Transverse colon (tissue), 4 donors: ENCODE measurements around the gene CAB39L. TPM values are rescaled to one million over a fixed set of nuclear protein-coding genes. Genes with fewer than 3 reads are reported as not detected.

ENCODE experiments used
- DNase-seq: peaks from one replicate; pipeline ENCODE4 v3.0.0-alpha.2; 2019
- H3K27ac ChIP-seq, 4 donors: fragments of 200-600 bp; sonication (generic); 2 replicates each; pipeline ENCODE4 v1.5.1; 2016 to 2018; ENCODE audit warnings: inconsistent platforms in 4 of 4
- H3K27me3 ChIP-seq: fragments of 200-600 bp; sonication (generic); 2 replicates; pipeline ENCODE4 v1.5.1; 2017; ENCODE audit warnings: inconsistent platforms
- H3K36me3 ChIP-seq, 4 donors: fragments of 200-600 bp; sonication (generic); 2 replicates each; pipeline ENCODE4 v1.5.1; 2017 to 2019; ENCODE audit warnings: inconsistent platforms in 4 of 4
- H3K4me1 ChIP-seq, 4 donors: fragments of 200-600 bp; sonication (generic); 2 replicates each; pipeline ENCODE4 v1.5.1; 2017 to 2020; ENCODE audit warnings: inconsistent platforms in 4 of 4
- H3K4me3 ChIP-seq, 4 donors: fragments of 200-600 bp; sonication (generic); 1 replicate in 1 of 4; 2 replicates in 3 of 4; pipeline versions ENCODE4 v1.5.1 to v1.6.1; 2017 to 2019; ENCODE audit warnings: inconsistent platforms in 4 of 4
- H3K9me3 ChIP-seq, 2 donors: fragments of 200-600 bp; sonication (generic); 2 replicates each; pipeline ENCODE4 v1.5.1; 2017 to 2019; ENCODE audit warnings: inconsistent platforms in 2 of 2
- EP300 ChIP-seq: sonication (generic); formaldehyde crosslinking; IDR thresholded peaks from one replicate; pipeline ENCODE4 v1.6.1; 2017; ENCODE audit warnings: antibody characterized with exemption, low read depth
- POLR2A ChIP-seq: fragments of 450-650 bp; IDR thresholded peaks from one replicate; pipeline ENCODE4 v1.6.1; 2016; ENCODE audit warnings: antibody characterized with exemption, mild to moderate bottlenecking, moderate library complexity
- POLR2AphosphoS5 ChIP-seq, 3 donors: sonication (generic); formaldehyde crosslinking; IDR thresholded peaks; one replicate each; pipeline ENCODE4 v1.6.1; 2016; ENCODE audit warnings: antibody characterized with exemption in 3 of 3
- WGBS, 2 donors: methylation state at CpG; one replicate each; pipeline ENCODE4 v1.1.5; 2018; ENCODE audit warnings: low coverage in 1 of 2; 5-methylcytosine and 5-hydroxymethylcytosine counted together
- in situ Hi-C, 4 donors: fragments of 200-750 bp; cut with MboI; loops; one replicate each; pipeline versions ENCODE4 v1.15.0 to v1.15.1; 2017; ENCODE audit warnings: low sequenced_read_pairs in 3 of 4, low pct_ligation_motif_present in 1 of 4, low pct_unique_long_range_greater_than_20kb in 1 of 4
- intact Hi-C: fragments of 100-400 bp; cut with DNase I; formaldehyde crosslinking; loops from one replicate; pipeline ENCODE4 v1.15.1; 2023; ENCODE audit warnings: low total_unique reads
- total RNA-seq, 4 donors: library from RNA; depleted of rRNA; stranded (reverse); fragments of >200 nt; gene quantifications; one replicate each; pipeline ENCODE4 v1.1.0, GENCODE V29; 2016
- TF ChIP-seq, protein P1 (sequence below), 5 experiments: fragments of 200-600 bp in 3 of 5; fragments of 450-650 bp in 2 of 5; sonication (generic) in 3 of 5; IDR thresholded peaks; 1 replicate in 2 of 5; 2 replicates in 3 of 5; pipeline ENCODE4 v1.5.1; 2016 to 2017; ENCODE audit warnings: antibody characterized with exemption in 5 of 5, inconsistent platforms in 3 of 5, mild to moderate bottlenecking in 2 of 5, moderate library complexity in 1 of 5

Gene CAB39L
- total RNA-seq, 4 donors from 2014 or later = 23.5 to 36.7 (median 25.4) TPM

- no peaks in the 10 kb centered on the region for H3K36me3 ChIP-seq
- DNase-seq = no peak
- H3K9me3 ChIP-seq = no peaks in the 10 kb centered on the region
- in situ Hi-C loops = loop anchor here (5.0 to 25.0 kb wide), 5 partner anchors 132 to 304 kb away; partner anchors contain the start of genes CAB39L (in 1 of the 4) and SETDB2 (in 1 of the 4)
- TF ChIP-seq EP300 (no peak), POLR2AphosphoS5 (IDR thresholded peaks at IDR 0.05) (no peak), POLR2A (no peak)
- TF ChIP-seq, protein P1, sequence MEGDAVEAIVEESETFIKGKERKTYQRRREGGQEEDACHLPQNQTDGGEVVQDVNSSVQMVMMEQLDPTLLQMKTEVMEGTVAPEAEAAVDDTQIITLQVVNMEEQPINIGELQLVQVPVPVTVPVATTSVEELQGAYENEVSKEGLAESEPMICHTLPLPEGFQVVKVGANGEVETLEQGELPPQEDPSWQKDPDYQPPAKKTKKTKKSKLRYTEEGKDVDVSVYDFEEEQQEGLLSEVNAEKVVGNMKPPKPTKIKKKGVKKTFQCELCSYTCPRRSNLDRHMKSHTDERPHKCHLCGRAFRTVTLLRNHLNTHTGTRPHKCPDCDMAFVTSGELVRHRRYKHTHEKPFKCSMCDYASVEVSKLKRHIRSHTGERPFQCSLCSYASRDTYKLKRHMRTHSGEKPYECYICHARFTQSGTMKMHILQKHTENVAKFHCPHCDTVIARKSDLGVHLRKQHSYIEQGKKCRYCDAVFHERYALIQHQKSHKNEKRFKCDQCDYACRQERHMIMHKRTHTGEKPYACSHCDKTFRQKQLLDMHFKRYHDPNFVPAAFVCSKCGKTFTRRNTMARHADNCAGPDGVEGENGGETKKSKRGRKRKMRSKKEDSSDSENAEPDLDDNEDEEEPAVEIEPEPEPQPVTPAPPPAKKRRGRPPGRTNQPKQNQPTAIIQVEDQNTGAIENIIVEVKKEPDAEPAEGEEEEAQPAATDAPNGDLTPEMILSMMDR (IDR thresholded peaks at IDR 0.05) = no peak
- H3K27me3 ChIP-seq = no peaks in the 10 kb centered on the region
- WGBS, 2 donors = 90% methylated on average over 9 of the region's 9 CpGs; no CpG with 5 or more reads in 1 of the 2 donors
- intact Hi-C loops = loop anchor here (1.0 to 10.0 kb wide), 2 partner anchors 134 to 302 kb away; no protein-coding TSS in a partner anchor
- peaks cover 4 to 16% (median 9%) of the 10 kb centered on the region in 4 donors for H3K4me1 ChIP-seq
- no peak overlapping the region for H3K27ac ChIP-seq
- no peak overlapping the region for H3K4me3 ChIP-seq
These were observed 141.0 kb downstream of the CAB39L start for GRCh38 chr13:49302817-49303216.

DNA sequence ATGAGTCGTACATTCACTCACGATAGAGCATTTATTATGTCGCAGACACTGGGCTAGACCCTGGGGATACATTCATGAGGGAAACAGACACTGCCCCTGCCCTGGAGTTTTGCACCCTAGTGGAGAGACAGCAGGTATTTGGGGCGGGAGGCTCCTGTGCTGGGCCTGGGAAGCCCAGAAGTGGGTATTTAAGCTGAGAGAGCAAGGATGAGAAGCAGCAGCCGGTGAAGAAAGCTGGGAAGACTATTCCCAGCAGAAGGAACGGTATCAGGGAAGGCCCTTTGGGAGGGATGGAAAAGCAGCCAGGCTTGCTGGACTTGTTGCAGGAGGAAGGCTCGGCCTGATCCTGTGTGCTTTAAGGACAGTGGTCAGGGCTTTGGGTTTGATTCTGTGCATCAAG is 141.6 kb downstream of the CAB39L start:
- DNase-seq = no peak
- intact Hi-C loops (loop anchor here (1.0 to 10.0 kb wide), 2 partner anchors 135 to 303 kb away; no protein-coding TSS in a partner anchor), in situ Hi-C loops (loop anchor here (5.0 to 25.0 kb wide), 5 partner anchors 133 to 305 kb away; partner anchors contain the start of genes CAB39L (in 1 of the 4) and SETDB2 (in 1 of the 4))
- Histone ChIP-seq H3K27me3 (no peaks in the 10 kb centered on the region), H3K27ac (no peak overlapping the region), H3K9me3 (no peaks in the 10 kb centered on the region), H3K4me3 (no peak overlapping the region), H3K36me3 (no peaks in the 10 kb centered on the region), H3K4me1 (peaks cover 4 to 10% (median 7%) of the 10 kb centered on the region in 4 donors)
- WGBS, 2 donors = 86 to 87% methylated on average over 6 to 7 of the region's 7 CpGs
- no peak for TF ChIP-seq POLR2A
- no peak for TF ChIP-seq EP300

DNA sequence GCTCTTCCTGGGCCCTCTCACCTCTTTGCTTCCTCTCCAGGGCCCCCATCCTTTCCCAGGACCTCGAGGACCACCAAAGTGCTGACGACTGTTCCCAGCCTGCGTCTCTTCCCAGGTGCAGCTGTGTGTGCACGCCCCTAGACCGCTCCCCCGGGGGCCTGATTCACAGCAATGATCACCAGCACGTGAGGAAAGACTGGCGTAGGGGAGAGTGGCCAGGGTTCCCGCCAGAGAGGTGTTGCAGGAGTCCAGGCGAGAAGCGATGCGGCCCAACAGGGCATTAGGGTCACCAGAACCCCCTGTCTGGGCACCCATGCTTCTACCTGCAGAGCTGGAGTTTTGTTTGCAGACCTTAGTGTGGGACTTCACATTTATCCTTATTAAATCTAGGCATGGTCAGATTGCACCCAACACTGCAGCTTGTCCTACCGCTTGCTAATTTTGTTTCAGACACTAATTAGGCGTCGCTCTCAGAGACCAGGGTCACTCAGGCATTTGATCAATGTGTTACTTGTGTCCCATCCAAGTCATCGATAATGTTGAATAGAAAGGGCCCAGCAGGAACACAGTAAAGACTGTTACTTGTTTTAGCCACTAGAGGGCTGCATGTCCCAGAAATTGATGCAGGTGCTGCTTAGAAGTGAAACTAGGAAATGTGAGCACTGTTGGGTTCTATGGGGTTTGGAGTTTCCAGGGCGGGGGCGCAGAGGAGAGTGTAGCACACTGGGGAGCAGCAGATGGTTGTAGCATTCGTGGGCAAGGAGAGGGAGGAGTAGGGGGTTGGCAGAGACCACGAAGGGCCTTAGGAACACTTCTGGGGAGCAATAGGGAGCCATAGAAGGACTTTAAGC is 142.9 kb downstream of the CAB39L start:
- 5 to 44% methylated on average over 8 to 20 of the region's 20 CpGs for WGBS, 2 donors
- in situ Hi-C loops = loop anchor here (5.0 to 25.0 kb wide), 5 partner anchors 134 to 306 kb away; partner anchors contain the start of genes CAB39L (in 1 of the 4) and SETDB2 (in 1 of the 4)
- peak overlapping the region in 3 of 4 donors; percentile 29 to 59 (median 53) for H3K27ac ChIP-seq

DNA sequence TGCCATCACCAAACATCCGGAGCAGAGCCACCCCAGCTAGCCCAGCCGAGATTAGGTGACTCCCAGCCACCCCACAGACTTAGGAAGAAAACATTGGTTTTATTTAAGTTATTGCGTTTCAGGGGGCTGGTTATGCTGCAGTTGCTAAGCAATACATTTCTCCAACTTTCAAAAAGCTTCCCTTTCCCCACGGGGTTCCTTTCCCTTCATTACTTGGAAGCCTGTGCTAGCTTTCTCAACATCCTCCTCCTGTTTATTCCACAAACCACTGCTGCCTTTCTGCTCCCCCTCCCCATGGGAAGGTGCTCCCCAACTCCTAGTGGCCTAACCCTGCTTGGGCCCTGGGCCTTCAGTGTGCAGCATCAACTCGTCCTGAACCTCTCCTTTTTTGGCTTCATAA is 143.6 kb downstream of the CAB39L start:
- Histone ChIP-seq H3K4me1 (peaks cover 4 to 6% (median 5%) of the 10 kb centered on the region in 4 donors), H3K9me3 (no peaks in the 10 kb centered on the region), H3K27ac (peak overlapping the region in 1 of 4 donors; percentile 10), H3K36me3 (no peaks in the 10 kb centered on the region), H3K4me3 (no peak overlapping the region), H3K27me3 (no peaks in the 10 kb centered on the region)
- in situ Hi-C loops = loop anchor here (5.0 to 25.0 kb wide), 5 partner anchors 135 to 307 kb away; partner anchors contain the start of genes CAB39L (in 1 of the 4) and SETDB2 (in 1 of the 4)
- TF ChIP-seq POLR2AphosphoS5 (IDR thresholded peaks at IDR 0.05) (no peak), EP300 (no peak), POLR2A (no peak)
- TF ChIP-seq, protein P1 (IDR thresholded peaks at IDR 0.05) = no peak
- 58 to 74% methylated on average over 3 to 5 of the region's 5 CpGs for WGBS, 2 donors
- DNase-seq = no peak
- intact Hi-C loops = loop anchor here (10.0 kb wide), 1 partner anchor 305 kb away; no protein-coding TSS in a partner anchor

More for the DNA sequence above, 142.9 kb downstream of the CAB39L start:
- Histone ChIP-seq H3K9me3 (no peaks in the 10 kb centered on the region), H3K27me3 (no peaks in the 10 kb centered on the region), H3K4me3 (peak overlapping the region in 3 of 4 donors; percentile 5 to 46 (median 18)), H3K4me1 (peaks cover 4 to 6% (median 5%) of the 10 kb centered on the region in 4 donors), H3K36me3 (no peaks in the 10 kb centered on the region)
- intact Hi-C loops = loop anchor here (10.0 kb wide), 1 partner anchor 304 kb away; no protein-coding TSS in a partner anchor
- TF ChIP-seq POLR2A (no peak), POLR2AphosphoS5 (IDR thresholded peaks at IDR 0.05) (peak in 2 of 3 donors; percentile 6 to 30), EP300 (no peak)
- TF ChIP-seq, protein P1 (IDR thresholded peaks at IDR 0.05) = peak; percentile 82 to 96 (median 87)
- peak; percentile 64 for DNase-seq
